Measurements from ENCODE around the gene BCL2.

Gene BCL2

GRCh38 chr18:63213331-63213900 lies 106.2 kb downstream of the BCL2 start:
- Histone ChIP-seq H3K4me3 (ENCODE audit: control insufficient read depth in 1 of 7, extremely low read depth in 1 of 7, insufficient read depth in 4 of 7, low read depth in 2 of 7, low read length in 6 of 7) (no peak overlapping the region), H3K9me3 (ENCODE audit: control extremely low read depth in 1 of 5, control insufficient read depth in 4 of 5, insufficient read depth in 2 of 5, low read depth in 1 of 5, low read length in 4 of 5) (no peaks in the 10 kb centered on the region), H3K4me1 (ENCODE audit: control extremely low read depth in 1 of 4, control insufficient read depth in 4 of 4, insufficient read depth in 4 of 4, low read length in 3 of 4) (peaks cover 8 to 61% (median 13%) of the 10 kb centered on the region in 4 experiments), H3K36me3 (ENCODE audit: control insufficient read depth in 4 of 4, insufficient read depth in 4 of 4, low read length in 3 of 4) (peaks cover 0 to 9% (median 2%) of the 10 kb centered on the region in 4 experiments), H3K27me3 (replicated peaks in 2 of 5; ENCODE audit: control insufficient read depth in 4 of 5, insufficient read depth in 5 of 5, low read length in 4 of 5) (no peaks in the 10 kb centered on the region), H3K27ac (ENCODE audit: insufficient read depth in 1 of 2, low read depth in 1 of 2, low read length in 2 of 2, poor library complexity in 1 of 2, severe bottlenecking in 2 of 2) (no peak overlapping the region)
- 100% methylated on average over 5 of the region's 6 CpGs for WGBS (ENCODE audit: insufficient coverage)
- DNase-seq, result no peak
- ChIA-PET POLR2A (no interaction called here), CTCF (interaction anchor here (1.5 kb wide), 1 partner anchor 9 kb away, joined by 3 read pairs; no protein-coding TSS in a partner anchor)

- ChIA-PET POLR2A (no interaction called here), CTCF (interaction anchor here (1.4 kb wide), 1 partner anchor 102 kb away, joined by 3 read pairs; no protein-coding TSS in a partner anchor)
- DNase-seq, result no peak
- Histone ChIP-seq H3K27me3 (replicated peaks in 2 of 5; ENCODE audit: control insufficient read depth in 4 of 5, insufficient read depth in 5 of 5, low read length in 4 of 5) (no peaks in the 10 kb centered on the region), H3K4me3 (ENCODE audit: control insufficient read depth in 1 of 7, extremely low read depth in 1 of 7, insufficient read depth in 4 of 7, low read depth in 2 of 7, low read length in 6 of 7) (no peak overlapping the region), H3K36me3 (ENCODE audit: control insufficient read depth in 4 of 4, insufficient read depth in 4 of 4, low read length in 3 of 4) (peaks cover 0 to 9% (median 0%) of the 10 kb centered on the region in 4 experiments), H3K27ac (ENCODE audit: insufficient read depth in 1 of 2, low read depth in 1 of 2, low read length in 2 of 2, poor library complexity in 1 of 2, severe bottlenecking in 2 of 2) (no peak overlapping the region), H3K4me1 (ENCODE audit: control extremely low read depth in 1 of 4, control insufficient read depth in 4 of 4, insufficient read depth in 4 of 4, low read length in 3 of 4) (peaks cover 8 to 68% (median 18%) of the 10 kb centered on the region in 4 experiments), H3K9me3 (ENCODE audit: control extremely low read depth in 1 of 5, control insufficient read depth in 4 of 5, insufficient read depth in 2 of 5, low read depth in 1 of 5, low read length in 4 of 5) (no peaks in the 10 kb centered on the region)
- 100% methylated on average over 1 of the region's 3 CpGs for WGBS (ENCODE audit: insufficient coverage)
These were observed 109.0 kb downstream of the BCL2 start for GRCh38 chr18:63210521-63210920.

- H3K4me3 ChIP-seq (ENCODE audit: control insufficient read depth in 1 of 7, extremely low read depth in 1 of 7, insufficient read depth in 4 of 7, low read depth in 2 of 7, low read length in 6 of 7), result no peak overlapping the region
- ChIA-PET POLR2A (no interaction called here), CTCF (no interaction called here)
- H3K27ac ChIP-seq (ENCODE audit: insufficient read depth in 1 of 2, low read depth in 1 of 2, low read length in 2 of 2, poor library complexity in 1 of 2, severe bottlenecking in 2 of 2), result no peak overlapping the region
- DNase-seq, result no peak
- H3K27me3 ChIP-seq (replicated peaks in 2 of 5; ENCODE audit: control insufficient read depth in 4 of 5, insufficient read depth in 5 of 5, low read length in 4 of 5), result no peaks in the 10 kb centered on the region
- peaks cover 0 to 9% (median 0%) of the 10 kb centered on the region in 4 experiments for H3K36me3 ChIP-seq (ENCODE audit: control insufficient read depth in 4 of 4, insufficient read depth in 4 of 4, low read length in 3 of 4)
- 100% methylated on average over 3 of the region's 3 CpGs for WGBS (ENCODE audit: insufficient coverage)
- no peaks in the 10 kb centered on the region for H3K9me3 ChIP-seq (ENCODE audit: control extremely low read depth in 1 of 5, control insufficient read depth in 4 of 5, insufficient read depth in 2 of 5, low read depth in 1 of 5, low read length in 4 of 5)
- peaks cover 8 to 71% (median 19%) of the 10 kb centered on the region in 4 experiments for H3K4me1 ChIP-seq (ENCODE audit: control extremely low read depth in 1 of 4, control insufficient read depth in 4 of 4, insufficient read depth in 4 of 4, low read length in 3 of 4)
These were observed 110.9 kb downstream of the BCL2 start for GRCh38 chr18:63208676-63209075.

DNA sequence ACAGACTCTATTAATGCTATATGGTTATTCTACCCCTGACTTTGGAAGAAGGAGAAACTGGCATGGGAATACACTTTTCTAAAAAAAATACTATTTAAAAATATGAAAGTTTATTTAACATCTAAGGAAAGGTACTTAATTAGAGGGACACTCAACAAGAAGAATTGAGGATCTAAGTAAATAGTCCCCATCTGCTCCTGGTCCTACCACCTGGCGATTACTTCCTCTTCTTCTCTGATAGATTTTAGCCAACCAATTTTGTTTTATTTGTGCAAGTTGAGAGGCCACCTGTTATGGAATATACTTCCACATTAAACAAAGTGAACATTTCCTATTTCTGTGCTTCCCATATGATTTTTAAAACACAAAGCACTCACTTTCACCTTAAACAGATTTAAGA lies 111.7 kb downstream of the BCL2 start:
- ChIA-PET CTCF (interaction anchor here (1.5 kb wide), 1 partner anchor 190 kb away, joined by 3 read pairs; no protein-coding TSS in a partner anchor), POLR2A (interaction anchor here (0.6 kb wide), 2 partner anchors 144 to 192 kb away, joined by 3 read pairs; no protein-coding TSS in a partner anchor)
- no peak overlapping the region for H3K4me3 ChIP-seq (ENCODE audit: control insufficient read depth in 1 of 7, extremely low read depth in 1 of 7, insufficient read depth in 4 of 7, low read depth in 2 of 7, low read length in 6 of 7)
- peaks cover 0 to 9% (median 0%) of the 10 kb centered on the region in 4 experiments for H3K36me3 ChIP-seq (ENCODE audit: control insufficient read depth in 4 of 4, insufficient read depth in 4 of 4, low read length in 3 of 4)
- peak in 2 of 3 donors; percentile 39 to 53 for DNase-seq
- WGBS (ENCODE audit: insufficient coverage), result 63% methylated on average over 1 of the region's 1 CpG
- no peaks in the 10 kb centered on the region for H3K9me3 ChIP-seq (ENCODE audit: control extremely low read depth in 1 of 5, control insufficient read depth in 4 of 5, insufficient read depth in 2 of 5, low read depth in 1 of 5, low read length in 4 of 5)
- H3K27ac ChIP-seq (ENCODE audit: insufficient read depth in 1 of 2, low read depth in 1 of 2, low read length in 2 of 2, poor library complexity in 1 of 2, severe bottlenecking in 2 of 2), result no peak overlapping the region
- H3K4me1 ChIP-seq (ENCODE audit: control extremely low read depth in 1 of 4, control insufficient read depth in 4 of 4, insufficient read depth in 4 of 4, low read length in 3 of 4), result peaks cover 3 to 63% (median 17%) of the 10 kb centered on the region in 4 experiments
- no peaks in the 10 kb centered on the region for H3K27me3 ChIP-seq (replicated peaks in 2 of 5; ENCODE audit: control insufficient read depth in 4 of 5, insufficient read depth in 5 of 5, low read length in 4 of 5)

DNA sequence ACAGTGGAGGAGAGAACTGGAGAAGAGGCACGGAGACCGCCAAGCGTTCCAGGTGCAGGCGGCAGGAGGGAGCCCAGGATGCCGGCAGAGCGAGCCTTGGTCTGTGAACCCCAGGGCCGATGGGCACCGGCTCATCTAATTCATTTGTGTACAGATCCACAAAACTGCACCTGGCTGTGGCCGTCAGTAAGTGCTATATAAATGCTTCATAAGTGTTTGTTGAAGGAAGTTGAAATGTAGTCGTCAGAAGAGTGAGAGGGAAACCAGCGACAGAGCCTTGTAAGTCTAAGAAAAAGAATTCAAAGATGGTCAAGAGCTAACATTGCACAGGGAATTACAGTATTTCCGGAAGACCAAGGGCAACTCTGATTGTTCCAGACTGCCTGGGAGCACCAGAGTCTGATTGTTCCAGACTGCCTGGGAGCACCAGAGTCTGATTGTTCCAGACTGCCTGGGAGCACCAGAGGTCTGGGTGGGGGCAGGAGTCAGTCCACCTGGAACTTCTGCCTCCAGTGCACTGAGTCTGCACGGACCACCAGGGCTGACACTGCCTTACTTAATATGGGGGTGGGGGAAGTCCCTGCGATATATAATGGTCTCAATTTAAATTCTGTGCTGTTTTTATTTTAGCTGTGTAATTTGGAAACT lies 112.3 kb downstream of the BCL2 start:
- 90% methylated on average over 11 of the region's 14 CpGs for WGBS (ENCODE audit: insufficient coverage)
- no peaks in the 10 kb centered on the region for H3K27me3 ChIP-seq (replicated peaks in 2 of 5; ENCODE audit: control insufficient read depth in 4 of 5, insufficient read depth in 5 of 5, low read length in 4 of 5)
- H3K27ac ChIP-seq (ENCODE audit: insufficient read depth in 1 of 2, low read depth in 1 of 2, low read length in 2 of 2, poor library complexity in 1 of 2, severe bottlenecking in 2 of 2), result no peak overlapping the region
- H3K4me1 ChIP-seq (ENCODE audit: control extremely low read depth in 1 of 4, control insufficient read depth in 4 of 4, insufficient read depth in 4 of 4, low read length in 3 of 4), result peaks cover 3 to 57% (median 17%) of the 10 kb centered on the region in 4 experiments
- H3K9me3 ChIP-seq (ENCODE audit: control extremely low read depth in 1 of 5, control insufficient read depth in 4 of 5, insufficient read depth in 2 of 5, low read depth in 1 of 5, low read length in 4 of 5), result no peaks in the 10 kb centered on the region
- H3K4me3 ChIP-seq (ENCODE audit: control insufficient read depth in 1 of 7, extremely low read depth in 1 of 7, insufficient read depth in 4 of 7, low read depth in 2 of 7, low read length in 6 of 7), result no peak overlapping the region
- ChIA-PET CTCF (interaction anchor here (1.4 to 1.5 kb wide), 2 partner anchors 75 to 190 kb away, joined by 3 read pairs; no protein-coding TSS in a partner anchor), POLR2A (interaction anchor here (0.6 kb wide), 2 partner anchors 144 to 191 kb away, joined by 3 read pairs; no protein-coding TSS in a partner anchor)
- no peak for DNase-seq
- peaks cover 0 to 9% (median 0%) of the 10 kb centered on the region in 4 experiments for H3K36me3 ChIP-seq (ENCODE audit: control insufficient read depth in 4 of 4, insufficient read depth in 4 of 4, low read length in 3 of 4)

- no peak overlapping the region for H3K4me3 ChIP-seq (ENCODE audit: control insufficient read depth in 1 of 7, extremely low read depth in 1 of 7, insufficient read depth in 4 of 7, low read depth in 2 of 7, low read length in 6 of 7)
- H3K36me3 ChIP-seq (ENCODE audit: control insufficient read depth in 4 of 4, insufficient read depth in 4 of 4, low read length in 3 of 4), result peaks cover 0 to 9% (median 0%) of the 10 kb centered on the region in 4 experiments
- ChIA-PET POLR2A (no interaction called here), CTCF (interaction anchor here (1.2 to 1.5 kb wide), 3 partner anchors 74 to 189 kb away, joined by 3 read pairs; no protein-coding TSS in a partner anchor)
- H3K4me1 ChIP-seq (ENCODE audit: control extremely low read depth in 1 of 4, control insufficient read depth in 4 of 4, insufficient read depth in 4 of 4, low read length in 3 of 4), result peaks cover 3 to 55% (median 17%) of the 10 kb centered on the region in 4 experiments
- H3K9me3 ChIP-seq (ENCODE audit: control extremely low read depth in 1 of 5, control insufficient read depth in 4 of 5, insufficient read depth in 2 of 5, low read depth in 1 of 5, low read length in 4 of 5), result no peaks in the 10 kb centered on the region
- 68% methylated on average over 13 of the region's 13 CpGs for WGBS (ENCODE audit: insufficient coverage)
- H3K27me3 ChIP-seq (replicated peaks in 2 of 5; ENCODE audit: control insufficient read depth in 4 of 5, insufficient read depth in 5 of 5, low read length in 4 of 5), result no peaks in the 10 kb centered on the region
- H3K27ac ChIP-seq (ENCODE audit: insufficient read depth in 1 of 2, low read depth in 1 of 2, low read length in 2 of 2, poor library complexity in 1 of 2, severe bottlenecking in 2 of 2), result no peak overlapping the region
- no peak for DNase-seq
These were observed 113.0 kb downstream of the BCL2 start for GRCh38 chr18:63206433-63207142.

Measured in common myeloid progenitor, CD34-positive (primary cell).